Activated T-helper 1 cell treated with Interleukin-2 at 50 U/mL for 16 hours (primary cell): Measurements from ENCODE around the gene ANKRD39.
"Not testable (repeated sequence)": the region's sequence is repeated elsewhere in the genome, so short reads cannot be mapped to it uniquely, and the experiment has no call there.

Experiments used
- DNase-seq: peaks from one replicate; pipeline ENCODE4 v3.0.0-alpha.2; 2020; ENCODE audit warnings: low read depth

ANKRD39 gene

GRCh38 chr2:96808176-96808837, 49.5 kb downstream of the ANKRD39 start:
- no peak for DNase-seq

- DNase-seq, result no peak
Observed at GRCh38 chr2:96807127-96807471, 50.7 kb downstream of the ANKRD39 start.

- DNase-seq, result peak; percentile 39
Observed at GRCh38 chr2:96806468-96807126, 51.2 kb downstream of the ANKRD39 start.

- DNase-seq, result not testable (repeated sequence)
Observed at GRCh38 chr2:96805946-96806345, 51.9 kb downstream of the ANKRD39 start.

GRCh38 chr2:96804986-96805385, 52.8 kb downstream of the ANKRD39 start:
- no peak for DNase-seq

GRCh38 chr2:96802721-96803120, 55.1 kb downstream of the ANKRD39 start:
- no peak for DNase-seq

- DNase-seq, result no peak
Observed at GRCh38 chr2:96801786-96802595, 55.8 kb downstream of the ANKRD39 start.

- DNase-seq, result peak; percentile 53
Observed at GRCh38 chr2:96801005-96801785, 56.6 kb downstream of the ANKRD39 start.

GRCh38 chr2:96800061-96801004, 57.5 kb downstream of the ANKRD39 start:
- DNase-seq, result no peak

- DNase-seq, result no peak
Observed at GRCh38 chr2:96799623-96799935, 58.2 kb downstream of the ANKRD39 start.

- DNase-seq, result no peak
Observed at GRCh38 chr2:96798733-96799622, 58.8 kb downstream of the ANKRD39 start.
